NCI-H2081 treated with DMSO at 0.1 percent for 48 hours (cell line): ENCODE measurements around the gene SRGAP3.

Source experiments
- DNase-seq: peaks from one replicate; lab custom pipeline; 2025; lab: John Stamatoyannopoulos, UW

SRGAP3 gene

DNA sequence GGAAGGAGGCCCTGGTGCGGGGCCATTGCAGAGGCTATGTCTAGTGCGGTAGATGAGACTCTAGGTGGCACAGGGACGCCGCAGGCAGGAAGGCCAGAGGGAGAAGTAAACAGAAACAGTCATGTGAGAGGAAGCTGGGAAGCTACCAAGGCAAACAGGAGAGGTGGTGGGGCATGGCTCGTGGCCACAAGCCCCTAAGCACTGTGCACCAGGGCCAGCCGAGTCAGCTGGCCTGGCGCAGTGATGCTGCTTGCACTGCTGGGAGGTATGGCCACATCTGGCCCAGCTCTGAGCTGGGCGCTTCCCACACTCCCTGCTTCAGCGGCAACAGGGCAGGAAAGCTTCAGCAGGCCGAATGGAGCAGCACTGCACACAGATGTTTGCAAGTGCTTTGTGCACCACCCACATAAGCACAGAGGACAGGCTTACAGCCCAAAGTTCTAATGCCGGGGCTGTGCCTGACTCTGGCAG is 76.6 kb downstream of the SRGAP3 start:
- DNase-seq, result no peak

DNA sequence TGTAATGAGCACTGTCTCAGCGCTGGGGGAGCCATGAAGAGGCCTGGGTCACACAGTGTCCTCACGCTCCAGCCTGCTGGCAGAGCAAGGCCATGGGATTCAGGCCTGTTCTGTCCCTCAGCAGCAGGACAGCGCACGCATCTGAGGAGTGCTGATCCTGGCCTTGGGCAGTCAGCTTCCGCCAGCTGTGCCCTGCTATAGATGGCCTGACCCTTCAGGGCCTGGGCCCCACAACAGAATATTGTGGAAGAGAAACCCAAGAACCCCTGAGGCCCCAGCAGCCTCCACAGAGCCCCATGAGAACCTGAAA is 78.6 kb downstream of the SRGAP3 start:
- no peak for DNase-seq

DNA sequence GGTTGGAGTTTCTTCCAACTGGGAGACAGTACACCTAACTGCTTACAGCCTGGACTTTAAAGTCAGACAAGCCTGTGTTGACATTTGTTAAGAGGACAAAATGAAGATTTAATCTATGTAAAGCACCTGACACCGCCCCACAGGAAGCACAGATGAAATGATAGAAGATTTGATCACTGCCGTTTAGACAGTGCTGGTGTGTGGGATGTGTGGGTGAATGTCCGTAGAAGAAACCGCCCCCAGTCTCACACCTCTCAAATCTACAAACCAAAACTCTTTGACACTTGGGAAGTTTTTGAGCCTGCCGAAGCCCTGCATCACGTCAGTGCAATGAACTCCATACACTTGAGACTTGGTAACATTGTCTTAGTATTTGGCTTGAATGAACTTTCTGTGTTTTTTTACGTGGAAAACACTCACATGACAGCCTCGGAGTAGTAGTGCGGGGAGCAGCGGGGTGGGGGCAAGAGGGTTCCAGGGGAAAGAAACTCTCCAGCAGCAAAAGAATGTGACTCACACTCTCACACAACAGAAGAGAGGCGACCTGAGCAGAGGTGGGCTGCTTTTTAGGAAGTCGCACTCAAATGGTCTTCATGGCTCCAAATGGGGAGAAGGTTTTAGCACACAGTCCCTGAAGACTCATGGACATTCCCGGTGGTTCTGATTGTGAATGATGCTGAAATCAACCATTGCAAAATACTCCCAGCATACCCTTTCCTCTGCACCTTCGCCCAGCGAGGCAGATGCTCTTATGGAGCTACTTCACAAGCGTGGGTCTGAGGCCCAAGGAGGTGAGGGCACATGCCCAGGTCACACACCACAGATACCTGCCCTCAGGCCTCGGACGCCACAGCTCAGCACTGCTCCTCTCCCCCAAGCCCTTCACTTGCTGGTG is 79.2 kb downstream of the SRGAP3 start:
- DNase-seq, result no peak

DNA sequence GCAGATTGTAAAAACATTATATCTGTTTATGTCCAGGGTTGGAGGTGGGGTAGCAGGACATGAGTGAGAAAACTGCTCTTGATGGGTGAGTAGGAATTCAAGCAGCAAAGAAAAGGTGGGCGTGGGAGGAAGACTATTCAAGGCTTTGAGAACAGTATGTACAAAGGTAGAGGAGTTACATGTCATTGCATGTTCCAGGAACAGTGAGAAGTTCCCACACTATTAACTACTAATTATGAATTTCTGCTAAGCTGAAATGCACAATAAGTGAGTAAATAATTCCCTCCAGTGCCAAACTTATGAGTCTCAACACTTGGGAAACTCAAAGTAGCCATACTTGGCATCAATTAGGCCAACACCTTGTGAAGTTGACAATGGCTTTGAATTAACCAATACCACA is 80.1 kb downstream of the SRGAP3 start:
- DNase-seq, result no peak

DNA sequence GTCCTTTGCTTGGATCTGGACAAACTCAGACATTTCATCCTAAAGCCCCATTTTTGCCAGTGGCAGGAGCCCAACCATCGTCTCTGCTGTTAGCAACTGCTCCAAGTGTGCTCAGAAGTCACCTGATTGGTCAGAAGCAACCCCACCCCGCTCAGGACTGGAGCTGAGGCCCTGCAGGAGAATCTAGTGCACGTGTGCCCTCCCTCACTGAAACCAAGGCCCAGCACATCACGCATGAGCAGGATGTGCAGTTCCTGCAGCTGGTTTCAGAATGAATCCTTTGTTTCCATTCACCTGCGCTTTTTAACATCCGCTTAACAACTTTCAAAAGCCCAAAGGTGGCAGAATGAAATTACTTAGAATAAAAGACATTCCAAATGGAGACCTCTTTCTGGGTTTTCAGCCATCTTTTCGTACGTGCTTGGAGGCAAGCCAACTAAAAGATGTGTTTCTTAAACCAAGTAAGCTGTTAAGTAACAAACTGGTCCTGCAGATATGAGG is 81.2 kb downstream of the SRGAP3 start:
- no peak for DNase-seq

DNA sequence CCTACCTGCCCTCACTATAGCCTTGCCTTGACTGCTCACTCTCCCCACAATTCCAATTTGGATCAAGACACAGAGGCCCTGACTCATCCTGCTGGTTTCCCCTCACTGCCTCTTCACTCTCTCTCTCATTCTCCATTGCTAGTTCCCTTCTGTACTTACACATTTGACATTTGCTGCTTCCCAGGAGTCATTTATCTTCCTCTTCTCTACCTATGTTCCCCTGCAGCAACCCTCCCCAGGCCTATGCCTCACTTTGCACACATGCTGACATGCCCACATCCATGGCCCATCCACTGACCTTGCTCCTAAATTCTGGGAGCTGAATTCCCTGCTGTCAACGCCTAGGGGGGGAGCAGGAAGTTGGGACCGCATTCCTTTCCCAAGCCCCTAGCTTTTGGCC is 82.2 kb downstream of the SRGAP3 start:
- no peak for DNase-seq

DNA sequence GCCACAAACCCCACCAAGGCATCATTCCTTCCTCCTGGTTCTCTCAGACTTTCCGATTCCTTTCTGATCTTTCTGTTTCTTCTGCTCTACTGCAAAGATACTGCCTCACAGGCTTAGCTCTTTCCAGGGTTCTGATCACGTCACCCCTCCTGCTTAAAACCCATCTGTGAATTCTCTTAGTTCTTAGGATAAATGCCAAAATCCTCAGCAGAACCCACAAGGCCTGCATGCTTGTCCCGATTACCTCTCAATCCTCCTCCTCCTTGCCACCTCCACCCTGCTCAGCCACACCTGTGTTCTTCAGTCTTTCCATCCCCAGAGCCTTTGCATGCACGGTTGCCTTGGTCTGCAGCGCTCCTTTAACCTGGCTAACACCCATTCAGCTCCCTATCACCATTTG is 84.0 kb downstream of the SRGAP3 start:
- DNase-seq, result no peak

DNA sequence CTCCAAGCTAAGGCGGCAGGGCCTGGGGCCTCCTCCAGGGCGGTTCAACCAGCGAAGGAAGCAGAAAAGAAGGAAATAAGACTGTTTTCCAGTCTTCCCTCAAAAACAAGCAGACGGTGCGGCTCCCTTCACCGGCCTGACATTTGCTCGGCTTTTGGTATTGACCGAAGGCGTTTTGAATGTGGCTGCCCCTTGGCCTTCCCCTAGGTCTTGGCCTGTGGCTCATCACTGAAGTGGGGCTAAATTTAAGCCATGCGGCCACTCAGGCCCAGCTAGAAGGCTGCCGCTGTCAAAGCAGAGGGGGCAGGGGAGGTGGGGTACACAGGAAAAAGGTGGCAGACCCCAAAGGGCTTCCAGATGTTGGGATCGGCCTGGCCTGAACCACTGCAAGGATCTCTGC is 86.2 kb downstream of the SRGAP3 start:
- DNase-seq, result no peak

DNA sequence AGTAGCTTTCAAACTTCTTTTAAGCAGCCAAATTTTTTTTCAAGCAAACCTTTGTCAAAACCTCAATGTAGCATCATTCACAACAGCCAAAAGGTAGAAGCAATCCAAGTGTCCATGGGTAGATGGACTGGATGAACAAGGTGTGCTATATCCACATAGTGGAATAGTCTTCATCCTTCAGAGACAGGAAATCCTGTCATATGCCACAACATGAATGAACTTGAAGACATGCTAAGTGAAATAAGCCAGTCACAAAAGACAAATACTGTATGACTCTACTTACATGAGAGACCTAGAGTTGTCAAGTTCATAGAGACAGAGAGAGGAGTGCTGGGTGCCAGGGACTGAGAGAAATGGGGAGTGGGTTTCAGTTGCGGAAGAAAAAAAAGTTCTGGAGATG is 87.6 kb downstream of the SRGAP3 start:
- no peak for DNase-seq

DNA sequence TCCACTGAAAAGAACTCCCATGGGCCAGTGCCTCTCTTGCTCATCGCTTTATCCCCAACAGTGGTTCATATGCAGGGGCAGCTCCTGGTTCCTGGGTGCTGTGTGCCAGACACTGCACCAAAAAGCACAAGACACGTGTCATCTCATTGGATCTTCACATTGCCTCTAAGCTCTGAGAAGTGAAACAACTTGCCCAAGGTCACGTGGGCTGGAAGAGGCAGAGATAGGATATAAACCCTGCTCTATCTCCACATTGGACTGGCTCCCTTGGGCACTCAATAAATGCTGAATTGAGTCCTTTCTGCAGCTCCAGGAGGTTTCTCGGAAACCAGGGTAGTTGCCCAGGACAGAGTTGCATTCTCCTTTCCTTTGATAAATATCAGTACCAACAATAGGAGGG is 88.1 kb downstream of the SRGAP3 start:
- DNase-seq, result no peak

DNA sequence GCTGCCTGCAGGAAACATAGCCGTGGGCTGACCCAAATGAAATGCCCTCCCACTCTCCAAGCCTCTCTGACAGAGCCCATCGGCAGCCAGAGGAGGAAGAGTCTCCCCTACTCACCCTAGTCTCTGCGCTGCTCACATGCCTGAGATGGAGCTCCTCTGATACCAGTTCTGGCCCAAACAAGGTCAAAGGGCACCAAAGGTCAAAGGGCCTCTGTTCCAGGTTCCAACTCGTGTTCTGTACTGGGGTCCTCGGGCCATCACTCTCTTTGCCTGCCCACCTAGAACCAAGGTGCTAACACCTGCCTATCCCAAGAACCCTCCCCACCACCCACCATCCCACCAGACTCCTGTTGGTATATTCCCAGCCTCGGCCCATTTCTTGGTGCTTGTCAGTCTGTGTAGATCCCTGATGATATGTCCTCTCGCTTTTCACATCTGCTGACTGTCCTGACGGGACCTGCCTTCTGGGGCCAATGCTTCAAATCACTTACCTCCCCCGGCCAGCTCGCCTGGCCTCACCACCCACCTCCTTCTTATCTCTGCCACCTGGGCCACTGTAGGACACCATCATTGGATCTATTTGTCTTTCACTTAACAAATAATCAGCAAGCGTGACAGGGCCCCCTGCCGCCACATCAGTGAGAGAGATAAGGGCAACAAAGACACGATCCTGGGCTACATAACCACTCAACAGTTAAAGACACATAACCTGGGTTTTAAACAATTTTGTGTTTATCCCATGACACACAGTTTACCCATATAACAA is 90.4 kb downstream of the SRGAP3 start:
- DNase-seq, result no peak

DNA sequence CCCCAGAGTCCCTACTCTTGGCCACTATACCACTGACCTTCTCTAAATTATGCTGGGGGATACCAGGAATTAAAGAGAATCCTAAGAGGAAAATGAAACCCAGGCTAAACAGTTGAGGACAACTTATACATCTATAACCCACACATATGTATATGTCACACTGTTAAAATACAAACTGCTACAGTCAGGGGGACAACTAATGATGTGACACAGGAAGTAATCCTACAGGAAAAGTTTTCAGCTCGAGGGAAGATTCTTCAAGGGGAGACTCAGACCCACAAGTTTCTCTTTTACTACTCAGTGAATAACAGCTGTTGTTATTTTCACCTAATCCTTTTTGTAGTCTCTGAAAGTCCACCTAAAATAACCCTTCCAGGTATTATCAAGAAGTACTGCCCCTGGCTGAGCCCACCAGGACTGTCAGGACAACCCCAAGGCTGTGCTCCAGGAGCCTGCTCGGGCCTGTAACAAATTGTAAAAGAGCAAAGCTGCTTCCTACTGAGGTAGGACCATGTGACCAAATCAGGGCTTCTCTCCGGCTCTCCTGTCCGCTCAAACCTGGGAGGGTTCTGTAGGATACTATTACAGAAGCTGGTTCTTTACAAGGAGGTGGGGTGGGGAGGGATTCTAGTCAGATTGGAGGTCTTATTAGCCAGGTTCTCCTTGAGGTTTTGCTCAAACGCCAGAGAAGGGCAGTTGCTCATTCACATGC is 91.6 kb downstream of the SRGAP3 start:
- DNase-seq, result no peak

DNA sequence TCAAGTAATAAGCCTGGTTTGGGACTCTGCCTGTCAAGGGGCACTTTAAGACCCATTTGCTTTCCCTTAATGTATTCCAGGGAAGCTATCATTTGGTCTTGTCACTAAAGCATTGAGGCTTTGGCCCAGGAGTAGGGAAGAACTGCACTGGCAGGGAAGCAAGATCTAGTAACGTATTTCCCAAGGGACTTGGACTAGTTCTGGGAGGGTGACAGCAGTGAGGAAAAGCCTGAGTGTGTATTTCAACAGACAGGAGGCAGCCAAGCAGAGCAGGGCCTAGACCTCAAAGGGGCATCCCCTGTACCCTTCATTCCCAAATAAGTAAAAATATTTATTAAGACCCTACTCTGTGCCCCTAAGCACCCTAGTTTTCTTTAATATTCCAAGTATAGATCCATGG is 92.8 kb downstream of the SRGAP3 start:
- DNase-seq, result no peak

DNA sequence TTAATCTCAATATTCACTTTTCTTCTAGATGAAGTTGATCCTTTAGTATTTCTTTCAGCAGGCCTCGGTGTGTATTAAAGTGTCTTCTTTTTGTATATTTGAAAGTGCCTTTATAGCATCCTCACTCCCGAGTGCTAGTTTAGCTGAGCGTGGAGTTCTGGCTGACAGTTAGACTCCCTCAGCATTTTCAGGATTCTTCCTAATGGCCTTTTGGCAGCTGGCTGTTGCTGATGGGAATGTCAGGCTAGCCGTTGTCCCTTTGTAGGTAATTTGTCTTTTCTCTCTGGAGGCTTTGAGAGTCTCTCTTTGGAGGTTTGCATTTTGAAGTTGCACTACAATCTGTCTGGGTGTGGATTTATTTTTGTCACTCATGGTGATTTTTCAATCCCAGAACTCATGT is 94.4 kb downstream of the SRGAP3 start:
- no peak for DNase-seq

DNA sequence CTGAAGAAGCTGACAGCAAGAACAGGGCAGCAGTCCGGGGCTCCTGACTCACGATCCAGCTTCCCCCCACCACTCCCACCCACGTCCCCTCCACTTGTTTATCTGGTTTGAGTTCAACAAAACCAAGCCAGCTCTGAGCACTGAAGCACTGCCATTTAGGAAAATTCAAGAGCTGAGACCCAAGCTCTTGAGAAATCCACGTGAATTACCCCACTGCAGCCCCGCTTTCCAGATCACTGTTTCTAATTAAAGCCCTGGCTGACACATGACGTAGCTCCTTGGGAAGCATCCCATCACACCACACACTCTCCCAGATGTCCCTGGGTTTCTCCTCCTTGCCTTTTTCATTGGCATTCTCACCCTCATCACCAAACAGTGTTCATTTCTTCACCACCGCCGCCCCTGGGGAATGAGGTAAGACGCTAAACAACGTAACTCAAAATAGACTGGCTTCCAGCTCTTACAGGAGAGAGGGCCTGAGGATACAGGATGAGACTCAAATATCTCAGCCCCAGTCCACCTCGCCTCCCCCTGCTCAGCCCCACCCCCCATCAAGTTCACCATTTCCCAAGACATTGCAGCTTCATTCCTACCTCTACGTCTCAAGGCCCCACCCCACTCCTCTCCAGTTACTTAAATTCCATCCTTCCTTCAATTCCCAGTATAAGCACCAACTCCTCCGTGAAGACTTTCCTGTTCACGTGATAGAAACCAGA is 95.4 kb downstream of the SRGAP3 start:
- no peak for DNase-seq

DNA sequence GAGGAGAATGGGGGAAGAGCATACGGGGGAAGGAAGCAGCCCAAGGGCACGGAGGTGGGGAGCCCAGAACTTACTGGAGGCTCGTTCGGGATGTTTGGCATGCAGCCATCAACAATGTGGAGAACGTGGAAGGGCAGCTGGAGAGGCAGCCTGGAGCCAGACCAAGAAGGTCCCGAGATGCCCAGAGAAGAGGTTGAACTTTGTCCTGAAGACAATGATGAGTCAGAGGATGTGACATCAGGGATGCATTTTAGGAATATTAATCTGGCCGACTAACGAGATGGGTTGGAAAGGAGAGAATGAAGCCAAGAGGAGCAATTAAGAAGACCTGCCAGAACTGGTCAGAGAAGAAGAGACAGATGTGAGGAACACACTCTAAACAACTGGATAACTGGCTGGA is 98.2 kb downstream of the SRGAP3 start:
- DNase-seq, result no peak

DNA sequence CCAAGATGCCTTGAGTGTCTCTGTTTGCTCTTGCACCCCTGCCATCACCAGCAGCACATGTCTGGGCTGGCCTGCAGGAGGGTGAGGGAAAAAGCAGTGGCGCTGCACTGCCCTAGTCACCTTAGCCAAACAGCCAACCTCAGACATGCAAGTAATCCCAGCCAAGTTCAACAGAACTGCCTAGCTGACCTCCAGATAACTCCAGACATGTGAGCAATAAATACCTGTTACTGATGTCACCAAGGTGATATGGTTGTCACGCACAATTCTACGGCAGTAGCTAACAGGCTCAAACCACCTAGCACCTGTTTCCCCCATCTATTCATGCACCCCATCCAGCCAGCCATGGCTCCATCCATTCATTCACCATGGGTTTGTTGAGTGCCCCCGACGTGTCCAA is 99.9 kb downstream of the SRGAP3 start:
- no peak for DNase-seq

DNA sequence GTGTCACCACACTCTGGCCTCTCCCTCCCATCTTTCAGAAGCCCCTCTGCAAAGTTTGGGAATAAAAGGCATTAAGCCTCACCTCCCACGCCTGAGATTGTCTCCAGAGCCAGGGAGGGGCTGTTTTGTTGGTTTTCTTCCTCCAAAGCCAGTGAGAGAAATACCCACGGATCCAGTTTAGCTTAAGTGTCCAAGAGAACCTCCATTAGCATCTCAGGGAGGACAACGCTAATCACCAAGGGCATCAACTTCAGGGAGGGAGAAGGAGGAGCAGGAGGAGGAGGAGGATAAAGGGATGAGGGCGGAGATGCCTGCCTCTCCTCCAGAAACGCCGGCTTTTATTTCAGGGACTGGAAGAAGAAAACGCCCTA is 101.6 kb downstream of the SRGAP3 start:
- DNase-seq, result no peak

DNA sequence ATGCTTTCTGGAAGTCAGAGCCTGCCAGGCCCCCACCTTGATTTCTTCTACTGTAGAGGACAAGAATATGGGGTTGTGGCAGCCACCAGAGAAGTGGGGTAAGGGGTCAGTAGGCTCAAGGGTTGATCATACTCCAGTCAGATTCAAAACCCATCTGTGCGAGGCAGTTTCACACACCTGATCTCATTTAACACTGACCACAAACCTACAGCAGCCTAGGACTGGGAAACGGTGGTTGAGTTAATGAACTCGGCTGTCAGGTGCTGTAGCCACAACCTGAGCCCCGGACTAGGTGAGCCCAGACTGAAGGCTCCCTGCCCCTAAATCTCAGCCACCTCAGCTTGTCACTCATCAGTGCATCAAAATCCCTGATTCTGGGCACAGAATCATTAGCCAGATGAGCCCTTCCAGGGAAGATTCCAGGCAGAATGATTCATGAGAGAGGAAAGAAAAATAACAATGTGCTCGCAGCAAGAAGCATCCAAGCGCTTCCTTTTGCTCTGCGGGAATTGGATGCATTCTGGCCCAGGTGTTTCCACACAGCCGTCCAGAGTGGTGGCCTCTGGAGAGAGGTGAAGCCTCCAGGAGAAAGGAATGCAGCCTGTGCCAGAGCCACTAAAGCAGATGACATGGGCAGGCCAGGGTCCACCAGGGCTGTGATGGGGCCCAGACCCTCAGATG is 102.1 kb downstream of the SRGAP3 start:
- DNase-seq, result no peak

DNA sequence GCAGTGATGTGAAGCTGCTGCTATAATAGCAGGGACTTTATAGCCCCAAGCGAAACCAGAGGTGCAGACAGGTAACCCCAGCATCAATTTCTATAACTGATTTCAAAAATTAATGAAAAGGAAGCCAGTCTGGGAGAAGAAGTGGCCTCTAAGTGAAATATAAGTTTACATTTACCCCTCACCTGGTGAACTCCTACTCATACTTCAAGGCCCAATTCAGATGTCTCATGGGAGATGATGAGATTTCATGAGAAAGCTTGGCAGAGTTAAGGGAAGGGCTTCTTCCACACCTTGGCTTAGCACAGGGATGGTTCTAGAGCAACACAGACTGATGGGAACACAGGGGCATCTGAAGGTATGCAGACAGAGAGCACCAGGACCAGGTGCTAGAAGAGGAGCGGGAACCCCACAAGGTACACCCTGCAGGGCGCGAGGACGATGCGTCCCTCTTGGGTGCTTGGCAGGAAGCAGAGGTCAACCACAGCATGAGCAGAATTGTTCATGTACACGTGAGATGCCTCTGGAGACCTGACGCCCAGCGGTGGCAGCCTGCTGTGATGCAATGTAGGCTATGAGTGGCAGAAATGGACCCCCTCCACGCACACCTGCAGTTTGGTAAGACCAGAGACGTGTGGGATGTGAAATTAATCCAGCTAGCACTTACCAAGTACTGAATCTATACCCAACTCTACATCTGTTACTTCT is 102.9 kb downstream of the SRGAP3 start:
- no peak for DNase-seq

DNA sequence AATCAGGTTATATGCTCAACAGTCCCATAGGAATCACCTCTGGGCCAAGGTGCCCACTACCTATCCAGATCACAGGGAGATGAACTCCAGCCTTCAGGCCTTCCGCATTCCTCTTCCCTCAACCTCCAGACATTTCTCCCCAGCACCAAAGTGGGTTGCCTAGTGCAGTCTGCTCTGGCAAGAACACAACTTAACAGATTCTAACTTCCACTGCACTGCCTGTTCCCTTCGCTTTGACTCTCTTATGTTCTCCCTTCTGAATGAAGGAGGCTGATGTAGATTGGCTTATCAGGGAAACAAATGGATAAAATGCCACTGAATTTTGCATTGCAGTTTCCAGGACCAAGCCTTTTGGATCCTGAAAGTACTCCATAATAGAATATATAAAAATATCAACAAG is 106.3 kb downstream of the SRGAP3 start:
- DNase-seq, result no peak
